Measurements from ENCODE around the gene LMBR1.
"Not testable (repeated sequence)": the region's sequence is repeated elsewhere in the genome, so short reads cannot be mapped to it uniquely, and the experiment has no call there.

The LMBR1 gene

GRCh38 chr7:156903232-156903909 is 10.4 kb upstream of the LMBR1 start:
- DNase-seq, result peak; percentile 13

- DNase-seq, result not testable (repeated sequence)
Measured at GRCh38 chr7:156900093-156900492, 7.1 kb upstream of the LMBR1 start.

GRCh38 chr7:156898938-156899337 is 6.0 kb upstream of the LMBR1 start:
- no peak for DNase-seq

GRCh38 chr7:156897673-156898072 is 4.7 kb upstream of the LMBR1 start:
- DNase-seq, result no peak

- DNase-seq, result no peak
Measured at GRCh38 chr7:156896388-156897022, 3.5 kb upstream of the LMBR1 start.

GRCh38 chr7:156895024-156895780 is 2.2 kb upstream of the LMBR1 start:
- no peak for DNase-seq

- peak; percentile 92 for DNase-seq
Measured at GRCh38 chr7:156892081-156892800, 742 bp downstream of the LMBR1 start.

GRCh38 chr7:156889746-156890145 is 3.2 kb downstream of the LMBR1 start:
- no peak for DNase-seq

GRCh38 chr7:156889089-156889488 is 3.9 kb downstream of the LMBR1 start:
- DNase-seq, result peak; percentile 50

GRCh38 chr7:156886020-156886795 is 6.8 kb downstream of the LMBR1 start:
- DNase-seq, result no peak

- DNase-seq, result no peak
Measured at GRCh38 chr7:156881679-156882078, 11.3 kb downstream of the LMBR1 start.

- no peak for DNase-seq
Measured at GRCh38 chr7:156875766-156876165, 17.2 kb downstream of the LMBR1 start.

GRCh38 chr7:156868363-156868762 is 24.6 kb downstream of the LMBR1 start:
- DNase-seq, result not testable (repeated sequence)

- DNase-seq, result no peak
Measured at GRCh38 chr7:156865493-156865892, 27.5 kb downstream of the LMBR1 start.

- not testable (repeated sequence) for DNase-seq
Measured at GRCh38 chr7:156862022-156862421, 31.0 kb downstream of the LMBR1 start.

- no peak for DNase-seq
Measured at GRCh38 chr7:156861212-156861611, 31.8 kb downstream of the LMBR1 start.

GRCh38 chr7:156860099-156860498 is 32.9 kb downstream of the LMBR1 start:
- not testable (repeated sequence) for DNase-seq

- no peak for DNase-seq
Measured at GRCh38 chr7:156858523-156858922, 34.5 kb downstream of the LMBR1 start.

GRCh38 chr7:156857757-156858156 is 35.2 kb downstream of the LMBR1 start:
- no peak for DNase-seq

- DNase-seq, result no peak
Measured at GRCh38 chr7:156854654-156855053, 38.3 kb downstream of the LMBR1 start.

GRCh38 chr7:156848979-156849378 is 44.0 kb downstream of the LMBR1 start:
- no peak for DNase-seq

- DNase-seq, result no peak
Measured at GRCh38 chr7:156845379-156846101, 47.4 kb downstream of the LMBR1 start.
